SK-N-MC (cell line): ENCODE results near the gene IFNGR2.

ENCODE experiments used
- EZH2 ChIP-seq: fragments of 200-600 bp; sonication (generic); IDR thresholded peaks from one replicate; pipeline ENCODE4 v1.6.1; 2017; ENCODE audit warnings: antibody characterized with exemption
- POLR2AphosphoS5 ChIP-seq: IDR thresholded peaks from 2 replicates; pipeline ENCODE4 v1.6.1; 2012; ENCODE audit warnings: mild to moderate bottlenecking, low read depth, low read length, borderline replicate concordance

GRCh38 chr21:33388188-33388587 lies 15.0 kb upstream of the IFNGR2 start:
- TF ChIP-seq EZH2 (no peak), POLR2AphosphoS5 (no peak)
